ENCODE results near the gene PRKG2.

The PRKG2 gene

DNA sequence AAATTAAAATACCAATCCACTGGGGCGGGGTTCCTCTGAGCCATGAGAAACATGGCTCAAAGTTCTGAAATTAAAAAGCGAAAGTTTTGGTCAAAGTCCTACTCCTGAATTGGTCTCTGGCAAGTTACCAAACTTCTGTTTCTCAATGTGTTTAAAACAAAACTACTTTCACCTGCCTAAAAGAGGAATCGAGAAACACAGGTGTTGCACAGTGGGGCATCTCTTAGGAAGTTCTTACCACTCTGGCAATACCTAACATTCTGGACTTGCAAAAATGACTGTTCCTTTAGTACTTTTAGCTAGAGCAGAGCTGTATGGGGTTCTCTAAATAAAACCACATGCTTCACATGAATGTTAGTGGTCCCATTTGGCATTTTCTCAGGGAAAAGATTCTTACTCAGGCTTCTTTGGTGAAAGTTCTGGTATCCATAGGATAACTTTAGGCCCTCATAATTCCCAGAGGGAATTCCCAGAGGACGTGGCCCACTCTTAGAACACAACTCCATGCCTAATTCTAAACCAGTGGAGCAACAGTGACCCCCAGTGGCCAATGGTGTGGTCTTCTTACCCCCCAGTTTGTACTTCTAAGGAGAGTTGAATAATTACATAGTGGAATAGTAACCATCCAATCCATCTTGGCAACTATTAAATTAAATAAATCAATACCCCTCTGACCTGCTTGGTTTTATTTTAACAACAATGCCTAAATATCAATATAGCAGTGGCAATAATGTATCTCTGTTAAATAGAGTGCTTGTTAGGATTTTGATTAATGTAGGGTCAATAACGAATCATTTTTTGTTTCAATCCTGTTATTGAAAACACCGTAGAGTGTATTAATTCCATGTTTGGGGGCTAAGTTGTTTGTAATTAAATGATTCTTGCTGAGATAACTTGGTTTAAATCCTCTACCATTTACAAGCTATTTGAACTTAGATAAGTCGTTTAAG is 162.6 kb downstream of the PRKG2 start:
- Histone ChIP-seq H3K4me1 (ENCODE audit: control insufficient read depth in 1 of 2, insufficient read depth in 2 of 2, low read length in 2 of 2) (peaks cover 0 to 31% of the 10 kb centered on the region in 2 donors), H3K4me3 (ENCODE audit: low read depth in 1 of 2, low read length in 2 of 2) (no peak overlapping the region)

GRCh38 chr4:81049907-81050306 is 165.1 kb downstream of the PRKG2 start:
- H3K9me3 ChIP-seq (ENCODE audit: control insufficient read depth in 1 of 2, low read length in 2 of 2): no peaks in the 10 kb centered on the region
- no peaks in the 10 kb centered on the region for H3K27me3 ChIP-seq (ENCODE audit: low read depth, low read length)
- peaks cover 0 to 31% of the 10 kb centered on the region in 2 donors for H3K4me1 ChIP-seq (ENCODE audit: control insufficient read depth in 1 of 2, insufficient read depth in 2 of 2, low read length in 2 of 2)
- H3K36me3 ChIP-seq (ENCODE audit: control insufficient read depth in 1 of 2, insufficient read depth in 2 of 2, low read length in 2 of 2): peaks cover 0 to 6% of the 10 kb centered on the region in 2 donors
- H3K4me3 ChIP-seq (ENCODE audit: low read depth in 1 of 2, low read length in 2 of 2): no peak overlapping the region
- no peak overlapping the region for H3K27ac ChIP-seq (ENCODE audit: low read length)

More for the DNA sequence above, 162.6 kb downstream of the PRKG2 start:
- Histone ChIP-seq H3K9me3 (ENCODE audit: control insufficient read depth in 1 of 2, low read length in 2 of 2) (no peaks in the 10 kb centered on the region), H3K27ac (ENCODE audit: low read length) (no peak overlapping the region), H3K27me3 (ENCODE audit: low read depth, low read length) (no peaks in the 10 kb centered on the region), H3K36me3 (ENCODE audit: control insufficient read depth in 1 of 2, insufficient read depth in 2 of 2, low read length in 2 of 2) (no peaks in the 10 kb centered on the region)

GRCh38 chr4:81049330-81049729 is 165.7 kb downstream of the PRKG2 start:
- peaks cover 0 to 6% of the 10 kb centered on the region in 2 donors for H3K36me3 ChIP-seq (ENCODE audit: control insufficient read depth in 1 of 2, insufficient read depth in 2 of 2, low read length in 2 of 2)

DNA sequence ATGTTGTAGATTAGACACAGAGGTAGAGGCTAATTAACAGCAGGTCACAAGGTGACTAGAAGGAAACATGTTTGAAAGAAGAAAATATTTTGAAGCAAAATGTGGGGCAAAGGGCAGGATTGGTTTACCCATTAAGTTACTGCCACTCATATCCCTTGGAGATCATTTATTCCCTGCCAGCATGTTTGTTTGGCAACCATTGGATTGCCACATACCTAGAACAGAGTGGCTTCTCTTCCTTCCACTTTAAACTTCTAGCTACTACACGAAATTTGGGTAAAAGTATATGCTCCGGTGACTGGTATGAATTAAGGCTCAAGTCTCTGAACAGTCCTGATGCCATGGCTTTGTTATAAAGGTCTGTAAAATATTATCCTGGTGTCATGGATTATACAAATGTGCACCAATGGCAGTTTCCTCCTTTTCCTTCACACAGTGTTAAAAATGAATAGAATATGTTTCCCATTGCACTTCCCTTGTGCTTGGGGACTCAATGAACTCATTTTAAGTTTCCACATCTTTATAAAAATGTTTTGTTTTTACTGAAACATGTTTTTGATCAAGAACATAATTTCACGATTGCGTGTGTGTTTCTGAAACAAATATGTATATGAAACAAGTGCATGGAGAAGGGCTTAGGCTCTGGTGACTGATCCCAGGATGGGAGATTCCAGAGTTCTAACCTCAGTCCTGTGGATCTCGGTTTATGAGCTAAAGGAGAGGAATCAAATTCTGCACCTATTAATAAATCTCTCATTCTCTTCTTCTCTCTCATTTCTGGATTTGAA is 172.2 kb downstream of the PRKG2 start:
- H3K36me3 ChIP-seq (ENCODE audit: control insufficient read depth in 1 of 2, insufficient read depth in 2 of 2, low read length in 2 of 2): peaks cover 0 to 6% of the 10 kb centered on the region in 2 donors
- H3K27ac ChIP-seq (ENCODE audit: low read length): no peak overlapping the region
- H3K9me3 ChIP-seq (ENCODE audit: control insufficient read depth in 1 of 2, low read length in 2 of 2): no peaks in the 10 kb centered on the region
- H3K27me3 ChIP-seq (ENCODE audit: low read depth, low read length): no peaks in the 10 kb centered on the region
- H3K4me3 ChIP-seq (ENCODE audit: low read depth in 1 of 2, low read length in 2 of 2): no peak overlapping the region
- peaks cover 0 to 5% of the 10 kb centered on the region in 2 donors for H3K4me1 ChIP-seq (ENCODE audit: control insufficient read depth in 1 of 2, insufficient read depth in 2 of 2, low read length in 2 of 2)

More at GRCh38 chr4:81049330-81049729, 165.7 kb downstream of the PRKG2 start:
- Histone ChIP-seq H3K27me3 (ENCODE audit: low read depth, low read length) (no peaks in the 10 kb centered on the region), H3K4me1 (ENCODE audit: control insufficient read depth in 1 of 2, insufficient read depth in 2 of 2, low read length in 2 of 2) (peaks cover 0 to 31% of the 10 kb centered on the region in 2 donors), H3K4me3 (ENCODE audit: low read depth in 1 of 2, low read length in 2 of 2) (no peak overlapping the region), H3K27ac (ENCODE audit: low read length) (no peak overlapping the region), H3K9me3 (ENCODE audit: control insufficient read depth in 1 of 2, low read length in 2 of 2) (no peaks in the 10 kb centered on the region)

DNA sequence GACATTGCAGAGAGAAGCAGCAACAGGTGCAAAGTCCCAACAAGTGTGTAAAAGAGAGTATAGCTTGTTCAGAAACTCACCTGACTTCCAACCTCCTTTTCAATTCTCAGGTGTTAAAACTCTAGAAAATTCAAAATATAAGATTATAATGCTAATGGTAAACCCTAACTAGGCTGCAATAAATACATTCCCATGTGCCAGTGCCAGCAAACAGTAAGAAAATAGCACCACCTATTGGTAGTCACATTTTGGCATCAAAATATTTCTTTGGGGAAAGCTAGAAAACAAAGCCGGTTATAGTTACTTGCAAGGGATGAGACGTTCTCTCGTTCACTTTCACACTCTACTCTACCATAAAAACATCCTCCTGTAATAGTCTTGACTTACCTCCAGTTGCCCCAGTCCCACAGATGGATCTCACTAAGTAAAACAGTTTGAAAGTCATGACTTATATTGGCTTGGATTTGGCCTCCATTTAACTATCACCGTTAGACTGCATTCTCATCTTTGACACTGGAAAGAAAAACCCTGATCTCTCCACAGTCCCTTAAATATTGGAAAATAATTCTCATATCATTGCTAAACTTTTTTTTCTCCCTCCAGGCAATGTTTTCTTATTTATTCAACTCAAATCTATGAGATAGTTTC is 174.9 kb downstream of the PRKG2 start:
- H3K4me3 ChIP-seq (ENCODE audit: low read depth in 1 of 2, low read length in 2 of 2): no peak overlapping the region
- H3K36me3 ChIP-seq (ENCODE audit: control insufficient read depth in 1 of 2, insufficient read depth in 2 of 2, low read length in 2 of 2): no peaks in the 10 kb centered on the region
- H3K4me1 ChIP-seq (ENCODE audit: control insufficient read depth in 1 of 2, insufficient read depth in 2 of 2, low read length in 2 of 2): peaks cover 0 to 5% of the 10 kb centered on the region in 2 donors
- H3K9me3 ChIP-seq (ENCODE audit: control insufficient read depth in 1 of 2, low read length in 2 of 2): no peaks in the 10 kb centered on the region
- H3K27me3 ChIP-seq (ENCODE audit: low read depth, low read length): no peaks in the 10 kb centered on the region
- no peak overlapping the region for H3K27ac ChIP-seq (ENCODE audit: low read length)

DNA sequence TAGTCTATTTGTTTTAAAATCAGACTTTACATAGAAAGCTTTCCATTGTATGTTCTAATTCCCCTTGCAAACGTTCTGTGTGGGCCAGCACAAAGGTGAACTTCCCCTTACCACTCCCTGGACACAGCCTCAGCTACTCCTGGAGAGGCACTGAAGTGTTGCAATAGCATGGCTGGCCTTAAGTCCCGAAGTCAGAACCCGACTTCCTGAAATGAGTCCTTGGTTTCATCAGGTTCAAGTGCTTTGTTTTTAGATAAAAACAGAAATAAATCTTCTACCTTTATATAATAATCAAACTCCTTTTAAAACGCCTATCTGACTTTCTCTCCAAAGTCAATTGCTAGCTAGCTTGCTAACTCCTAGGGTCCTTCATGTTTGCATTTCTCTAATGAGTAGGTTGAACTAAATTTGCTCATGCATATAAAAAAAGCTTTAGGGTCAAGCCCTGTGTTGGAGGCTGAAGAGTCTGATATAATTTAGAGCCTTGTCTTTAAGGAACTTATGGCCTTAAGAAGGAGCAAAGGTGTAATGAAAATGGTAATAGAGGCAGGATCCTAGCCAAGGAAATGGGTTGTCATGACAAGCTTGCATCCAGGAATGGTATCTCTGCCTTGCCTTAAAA is 175.6 kb downstream of the PRKG2 start:
- Histone ChIP-seq H3K4me3 (ENCODE audit: low read depth in 1 of 2, low read length in 2 of 2) (no peak overlapping the region), H3K27me3 (ENCODE audit: low read depth, low read length) (no peaks in the 10 kb centered on the region), H3K4me1 (ENCODE audit: control insufficient read depth in 1 of 2, insufficient read depth in 2 of 2, low read length in 2 of 2) (peaks cover 0 to 5% of the 10 kb centered on the region in 2 donors), H3K27ac (ENCODE audit: low read length) (no peak overlapping the region), H3K9me3 (ENCODE audit: control insufficient read depth in 1 of 2, low read length in 2 of 2) (no peaks in the 10 kb centered on the region), H3K36me3 (ENCODE audit: control insufficient read depth in 1 of 2, insufficient read depth in 2 of 2, low read length in 2 of 2) (no peaks in the 10 kb centered on the region)

DNA sequence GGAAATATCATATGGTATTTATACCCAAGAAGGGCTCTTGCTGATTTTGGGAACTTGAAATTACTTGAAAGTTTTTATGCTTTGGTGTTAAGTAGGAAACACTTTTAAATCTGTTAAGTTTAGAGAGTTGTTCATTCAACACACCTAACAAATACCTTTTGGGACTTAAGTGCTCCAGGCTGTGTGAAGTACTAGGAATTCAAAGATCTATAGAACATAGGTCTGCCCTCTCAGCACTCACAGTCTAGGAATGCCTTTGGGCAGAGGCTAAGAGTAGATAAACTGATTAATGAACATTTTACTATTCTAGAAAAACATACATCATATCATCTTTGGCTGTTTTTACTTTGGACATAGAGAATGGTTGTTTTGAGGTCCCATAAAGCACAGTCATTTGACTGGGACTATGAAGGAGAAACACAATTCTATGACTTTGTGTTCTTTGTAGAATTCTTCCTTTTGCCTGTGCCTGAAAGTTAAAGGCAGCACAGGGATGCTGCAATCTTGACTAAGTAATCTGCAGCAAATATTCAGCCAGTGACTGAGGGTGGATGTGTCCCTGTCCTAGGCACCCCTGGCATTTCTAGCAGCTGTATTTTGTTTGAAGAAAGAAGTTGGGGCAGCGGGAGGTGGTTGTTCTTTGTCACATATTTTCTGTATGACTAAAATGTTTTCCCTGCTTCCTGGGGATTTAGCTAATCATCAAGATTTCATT is 176.2 kb downstream of the PRKG2 start:
- H3K36me3 ChIP-seq (ENCODE audit: control insufficient read depth in 1 of 2, insufficient read depth in 2 of 2, low read length in 2 of 2): no peaks in the 10 kb centered on the region
- H3K9me3 ChIP-seq (ENCODE audit: control insufficient read depth in 1 of 2, low read length in 2 of 2): no peaks in the 10 kb centered on the region
- no peak overlapping the region for H3K27ac ChIP-seq (ENCODE audit: low read length)

More for the DNA sequence above, 176.2 kb downstream of the PRKG2 start:
- H3K4me1 ChIP-seq (ENCODE audit: control insufficient read depth in 1 of 2, insufficient read depth in 2 of 2, low read length in 2 of 2): peaks cover 0 to 5% of the 10 kb centered on the region in 2 donors
- no peaks in the 10 kb centered on the region for H3K27me3 ChIP-seq (ENCODE audit: low read depth, low read length)
- H3K4me3 ChIP-seq (ENCODE audit: low read depth in 1 of 2, low read length in 2 of 2): no peak overlapping the region
